A673 (cell line): ENCODE data around the gene POLA1.

Experiments used
- CTCF ChIP-seq: fragments of 300-800, 200-600 bp; sonication (generic); conservative IDR thresholded peaks from 2 replicates; pipeline ENCODE4 v1.5.1; 2017; ENCODE audit warnings: low read depth, mild to moderate bottlenecking, antibody characterized with exemption, low read length, moderate library complexity, mixed read lengths
- EZH2 ChIP-seq: fragments of 200-600 bp; sonication (generic); IDR thresholded peaks from 2 replicates; pipeline ENCODE4 v1.6.1; 2017; ENCODE audit warnings: borderline replicate concordance, low read depth, mild to moderate bottlenecking, mixed read lengths, antibody characterized with exemption, low read length; ENCODE audit not compliant: poor library complexity, severe bottlenecking

GRCh38 chrX:24659106-24659505 is 34.6 kb upstream of the POLA1 start:
- TF ChIP-seq CTCF (no peak), EZH2 (no peak)
